WTC11 (cell line): Measurements from ENCODE around the gene LHFPL2. TPM values are rescaled to one million over a fixed set of nuclear protein-coding genes. Genes with fewer than 3 reads are reported as not detected.
A peak's percentile ranks its signal among the peaks of the same experiment; 100 is the strongest.

ENCODE experiments used
- ATAC-seq: fragments of 200-7000 bp; cut with Tn5 transposase; 2 replicates; pipeline ENCODE4 v1.10.0; 2021; ENCODE audit warnings: mild to moderate bottlenecking, moderate library complexity
- CTCF ChIA-PET: fragments of 300-600 bp; sonication (Branson Sonifier 250); formaldehyde crosslinking; loops from one replicate; lab custom pipeline; 2021; ENCODE audit warnings: antibody characterized with exemption; lab: Charles Lee
- POLR2A ChIA-PET: fragments of 350-600 bp; sonication (Branson Sonifier 250); formaldehyde crosslinking; loops from one replicate; lab custom pipeline; 2021; ENCODE audit warnings: antibody characterized with exemption; lab: Charles Lee
- DNase-seq: peaks from one replicate; pipeline ENCODE4 v3.0.0; 2021; ENCODE audit warnings: low spot score
- H3K27ac Mint-ChIP-seq: 2 replicates; pipeline ENCODE4 v1.8.0; 2021; ENCODE audit warnings: mixed read lengths
- H3K27me3 Mint-ChIP-seq: 2 replicates; pipeline ENCODE4 v1.8.0; 2021; ENCODE audit warnings: low read depth, mild to moderate bottlenecking, moderate library complexity, mixed read lengths
- H3K36me3 Mint-ChIP-seq: 2 replicates; pipeline ENCODE4 v1.8.0; 2021; ENCODE audit warnings: mixed read lengths
- H3K4me1 Mint-ChIP-seq: 2 replicates; pipeline ENCODE4 v1.8.0; 2022; ENCODE audit warnings: mixed read lengths
- H3K4me3 Mint-ChIP-seq: 2 replicates; pipeline ENCODE4 v1.8.0; 2021; ENCODE audit warnings: mild to moderate bottlenecking, moderate library complexity, mixed read lengths
- H3K9me3 Mint-ChIP-seq: 2 replicates; pipeline ENCODE4 v1.8.0; 2021; ENCODE audit warnings: mixed read lengths
- ERG ChIP-seq: fragments of 250-450 bp; sonication (Bioruptor Pico); IDR thresholded peaks from 2 replicates; pipeline ENCODE4 v1.8.0; 2021; ENCODE audit warnings: mild to moderate bottlenecking
- GRHL2 ChIP-seq: fragments of 250-450 bp; sonication (Bioruptor Pico); IDR thresholded peaks from 2 replicates; pipeline ENCODE4 v1.8.0; 2022; ENCODE audit warnings: mild to moderate bottlenecking, moderate library complexity; ENCODE audit not compliant: insufficient replicate concordance, severe bottlenecking
- IRF2 ChIP-seq: sonication (generic); formaldehyde crosslinking; IDR thresholded peaks from 2 replicates; pipeline ENCODE4 v1.8.0; 2022; ENCODE audit warnings: low read depth, missing genetic modification reagents, borderline replicate concordance
- NFE2L1 ChIP-seq: sonication (generic); formaldehyde crosslinking; IDR thresholded peaks from 2 replicates; pipeline ENCODE4 v1.8.1; 2023; ENCODE audit warnings: missing genetic modification reagents
- NFYB ChIP-seq: sonication (generic); formaldehyde crosslinking; conservative IDR thresholded peaks from 2 replicates; pipeline ENCODE4 v1.8.0; 2022; ENCODE audit warnings: low read depth, missing genetic modification reagents
- NR2C2 ChIP-seq: sonication (generic); formaldehyde crosslinking; IDR thresholded peaks from 2 replicates; pipeline ENCODE4 v1.8.0; 2022; ENCODE audit warnings: mild to moderate bottlenecking, missing genetic modification reagents
- PREB ChIP-seq: sonication (generic); formaldehyde crosslinking; IDR thresholded peaks from 2 replicates; pipeline ENCODE4 v1.8.1; 2022; ENCODE audit warnings: mild to moderate bottlenecking, missing genetic modification reagents, moderate library complexity, borderline replicate concordance
- TEAD4 ChIP-seq: sonication (generic); formaldehyde crosslinking; IDR thresholded peaks from 2 replicates; pipeline ENCODE4 v1.8.0; 2022; ENCODE audit warnings: mild to moderate bottlenecking, missing genetic modification reagents
- ZBTB21 ChIP-seq: sonication (generic); formaldehyde crosslinking; IDR thresholded peaks from 2 replicates; pipeline ENCODE4 v1.8.1; 2023; ENCODE audit warnings: mild to moderate bottlenecking, missing genetic modification reagents, borderline replicate concordance
- ZNF281 ChIP-seq: sonication (generic); formaldehyde crosslinking; IDR thresholded peaks from 2 replicates; pipeline ENCODE4 v1.8.0; 2023; ENCODE audit warnings: mild to moderate bottlenecking, missing genetic modification reagents
- ZNF423 ChIP-seq: fragments of 250-450 bp; sonication (Bioruptor Pico); IDR thresholded peaks from 2 replicates; pipeline ENCODE4 v2.1.2; 2022; ENCODE audit warnings: mild to moderate bottlenecking, moderate library complexity
- total RNA-seq: library from RNA; stranded (reverse); gene quantifications from 3 replicates; pipeline ENCODE4 v1.2.3, GENCODE V29; 2021
- TF ChIP-seq, protein P1 (sequence below): sonication (generic); formaldehyde crosslinking; IDR thresholded peaks from 2 replicates; pipeline ENCODE4 v1.8.0; 2022; ENCODE audit warnings: mild to moderate bottlenecking, missing genetic modification reagents
- TF ChIP-seq, protein P2 (sequence below): sonication (generic); formaldehyde crosslinking; IDR thresholded peaks from 2 replicates; pipeline ENCODE4 v1.8.0; 2022; ENCODE audit warnings: mild to moderate bottlenecking, missing genetic modification reagents

Gene LHFPL2
- total RNA-seq, 1 experiment from 2014 or later, result 40.6 TPM

- TF ChIP-seq, protein P1, sequence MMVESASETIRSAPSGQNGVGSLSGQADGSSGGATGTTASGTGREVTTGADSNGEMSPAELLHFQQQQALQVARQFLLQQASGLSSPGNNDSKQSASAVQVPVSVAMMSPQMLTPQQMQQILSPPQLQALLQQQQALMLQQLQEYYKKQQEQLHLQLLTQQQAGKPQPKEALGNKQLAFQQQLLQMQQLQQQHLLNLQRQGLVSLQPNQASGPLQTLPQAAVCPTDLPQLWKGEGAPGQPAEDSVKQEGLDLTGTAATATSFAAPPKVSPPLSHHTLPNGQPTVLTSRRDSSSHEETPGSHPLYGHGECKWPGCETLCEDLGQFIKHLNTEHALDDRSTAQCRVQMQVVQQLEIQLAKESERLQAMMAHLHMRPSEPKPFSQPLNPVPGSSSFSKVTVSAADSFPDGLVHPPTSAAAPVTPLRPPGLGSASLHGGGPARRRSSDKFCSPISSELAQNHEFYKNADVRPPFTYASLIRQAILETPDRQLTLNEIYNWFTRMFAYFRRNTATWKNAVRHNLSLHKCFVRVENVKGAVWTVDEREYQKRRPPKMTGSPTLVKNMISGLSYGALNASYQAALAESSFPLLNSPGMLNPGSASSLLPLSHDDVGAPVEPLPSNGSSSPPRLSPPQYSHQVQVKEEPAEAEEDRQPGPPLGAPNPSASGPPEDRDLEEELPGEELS (CRISPR knock-in tag), result no peak
- no peak for TF ChIP-seq NFYB (CRISPR knock-in tag)
- TF ChIP-seq, all 79 proteins: peak for 0
Observed at GRCh38 chr5:78526049-78526525, 122.5 kb downstream of the LHFPL2 start (continued).

DNA sequence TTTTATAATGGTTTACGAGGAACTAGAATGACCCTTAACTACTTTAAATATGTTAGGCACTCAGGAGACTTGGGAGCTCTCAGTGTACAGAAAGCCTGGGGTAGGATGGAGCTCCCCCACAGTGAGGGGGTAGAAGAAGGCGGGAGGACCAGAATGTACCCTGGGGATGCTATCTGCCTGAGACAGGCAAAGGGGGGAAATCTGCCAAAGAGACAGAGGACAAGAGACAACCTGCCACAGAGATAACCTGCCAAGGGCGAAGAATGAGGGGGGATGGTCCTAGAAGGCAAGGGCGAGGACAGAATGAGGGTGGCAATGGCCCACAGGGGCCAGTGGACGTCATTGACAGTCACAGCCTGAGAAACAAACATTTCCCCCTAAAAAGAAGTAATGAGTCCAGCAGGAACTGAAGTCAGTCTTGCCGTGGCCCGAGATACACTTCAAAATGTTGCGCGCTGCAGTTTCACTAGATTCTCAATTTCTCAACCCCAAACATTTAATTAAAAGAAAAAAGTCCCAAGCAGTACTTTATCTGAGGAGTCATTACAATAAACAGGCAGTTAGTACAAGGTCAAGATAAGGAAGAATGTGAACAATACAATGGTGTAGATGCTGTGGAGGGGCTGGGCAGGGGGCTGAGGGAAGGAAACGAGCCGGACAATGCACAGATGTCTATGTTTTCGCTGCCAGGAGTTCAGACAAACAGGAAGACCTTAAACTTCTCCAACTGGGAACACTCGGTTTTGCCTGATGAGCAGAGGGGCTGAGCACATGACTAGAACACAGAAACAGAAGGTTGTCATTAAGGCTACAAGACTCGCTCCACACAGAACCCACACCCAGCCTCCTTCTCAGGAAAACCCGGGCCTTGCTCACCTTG is 125.0 kb downstream of the LHFPL2 start:
- Mint-ChIP-seq H3K4me1 (peaks cover 41% of the 10 kb centered on the region), H3K9me3 (no peaks in the 10 kb centered on the region), H3K36me3 (no peaks in the 10 kb centered on the region)
- no peak for ATAC-seq
- TF ChIP-seq TEAD4 (CRISPR knock-in tag), result no peak
- TF ChIP-seq ERG, result no peak
- TF ChIP-seq NFE2L1, result no peak
- TF ChIP-seq ZNF281 (CRISPR knock-in tag), result no peak
- TF ChIP-seq IRF2 (CRISPR knock-in tag), result no peak
- TF ChIP-seq, protein P2, sequence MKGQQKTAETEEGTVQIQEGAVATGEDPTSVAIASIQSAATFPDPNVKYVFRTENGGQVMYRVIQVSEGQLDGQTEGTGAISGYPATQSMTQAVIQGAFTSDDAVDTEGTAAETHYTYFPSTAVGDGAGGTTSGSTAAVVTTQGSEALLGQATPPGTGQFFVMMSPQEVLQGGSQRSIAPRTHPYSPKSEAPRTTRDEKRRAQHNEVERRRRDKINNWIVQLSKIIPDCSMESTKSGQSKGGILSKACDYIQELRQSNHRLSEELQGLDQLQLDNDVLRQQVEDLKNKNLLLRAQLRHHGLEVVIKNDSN (CRISPR knock-in tag), result no peak
- TF ChIP-seq GRHL2, result no peak
- TF ChIP-seq ZBTB21 (CRISPR knock-in tag), result no peak
- TF ChIP-seq PREB (CRISPR knock-in tag), result no peak
- TF ChIP-seq ZNF423 (CRISPR knock-in tag), result no peak
- no peak for TF ChIP-seq NR2C2 (CRISPR knock-in tag)
- TF ChIP-seq, all 79 proteins: peak for 0
- ChIA-PET POLR2A (no interaction called here), CTCF (interaction anchor here (0.7 kb wide), 1 partner anchor 104 kb away, joined by 3 read pairs; no protein-coding TSS in a partner anchor)
- no peak overlapping the region for H3K4me3 Mint-ChIP-seq
- H3K27me3 Mint-ChIP-seq, result no peaks in the 10 kb centered on the region
- H3K27ac Mint-ChIP-seq, result 0 out of 2 replicates have a peak overlapping the region, but pooled peaks have one; percentile 18
- DNase-seq, result no peak
